Activated naive CD8-positive, alpha-beta T cell treated with anti-CD3 and anti-CD28 coated beads, Interleukin-2, amount 10 ng/mL, durations not matched to agents 7 days and 5 days (primary cell): ENCODE results near the gene IGFL1. TPM values are rescaled to one million over a fixed set of nuclear protein-coding genes. Genes with fewer than 3 reads are reported as not detected.
"Not testable (repeated sequence)": the region's sequence is repeated elsewhere in the genome, so short reads cannot be mapped to it uniquely, and the experiment has no call there.

Experiments used
- ATAC-seq: fragments of 150-1000 bp; cut with Tn5 transposase; one replicate; pipeline ENCODE4 v1.10.0; 2021; ENCODE audit warnings: low read depth, moderate library complexity
- POLR2A ChIA-PET: fragments of 350-600 bp; sonication (Branson Sonifier 250); formaldehyde crosslinking; loops from one replicate; lab custom pipeline; 2021; ENCODE audit warnings: antibody characterized with exemption; lab: Charles Lee
- DNase-seq: peaks from one replicate; pipeline ENCODE4 v3.0.0; 2021
- H3K27ac Mint-ChIP-seq: one replicate; pipeline ENCODE4 v1.8.0; 2022; ENCODE audit warnings: mild to moderate bottlenecking, mixed read lengths
- H3K27me3 Mint-ChIP-seq: one replicate; pipeline ENCODE4 v1.8.0; 2022; ENCODE audit warnings: mild to moderate bottlenecking, moderate library complexity, mixed read lengths
- H3K36me3 Mint-ChIP-seq: one replicate; pipeline ENCODE4 v1.8.0; 2021; ENCODE audit warnings: mild to moderate bottlenecking, mixed read lengths
- H3K4me1 Mint-ChIP-seq: one replicate; pipeline ENCODE4 v1.8.0; 2021; ENCODE audit warnings: mixed read lengths
- H3K4me3 Mint-ChIP-seq: one replicate; pipeline ENCODE4 v1.8.0; 2022; ENCODE audit warnings: mild to moderate bottlenecking, moderate library complexity, mixed read lengths
- H3K9me3 Mint-ChIP-seq: one replicate; pipeline ENCODE4 v1.8.0; 2021; ENCODE audit warnings: mixed read lengths
- total RNA-seq, 2 experiments: library from RNA; stranded (reverse); gene quantifications; one replicate each; pipeline ENCODE4 v1.2.3, GENCODE V29; 2021

Gene IGFL1
- total RNA-seq, 2 experiments from 2014 or later, result not detected

DNA sequence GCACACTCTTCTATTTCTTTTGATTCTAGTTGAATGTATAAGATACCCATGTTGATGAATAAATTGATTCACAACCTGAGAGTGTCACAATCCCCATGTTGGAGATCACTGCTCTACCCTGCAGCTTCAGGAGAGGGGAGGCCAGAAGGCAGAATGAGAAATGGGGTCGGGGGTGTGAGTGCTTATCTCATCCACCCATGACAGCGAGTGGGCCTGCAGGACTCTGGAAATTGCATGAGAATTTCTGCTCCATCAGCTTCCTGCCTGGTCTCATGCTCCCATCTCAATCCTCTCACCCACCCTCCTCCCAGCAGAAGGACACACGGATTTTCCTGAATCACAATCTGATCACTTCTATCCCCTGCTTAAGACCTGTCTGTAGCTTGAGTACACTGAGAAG lies 22.9 kb upstream of the IGFL1 start:
- H3K4me3 Mint-ChIP-seq, result no peak overlapping the region
- H3K9me3 Mint-ChIP-seq, result no peaks in the 10 kb centered on the region
- DNase-seq, result no peak
- no peak for ATAC-seq
- POLR2A ChIA-PET, result no interaction called here
- H3K27me3 Mint-ChIP-seq, result peaks cover 15% of the 10 kb centered on the region
- H3K36me3 Mint-ChIP-seq, result no peaks in the 10 kb centered on the region
- H3K4me1 Mint-ChIP-seq, result peaks cover 2% of the 10 kb centered on the region
- H3K27ac Mint-ChIP-seq, result no peak overlapping the region

DNA sequence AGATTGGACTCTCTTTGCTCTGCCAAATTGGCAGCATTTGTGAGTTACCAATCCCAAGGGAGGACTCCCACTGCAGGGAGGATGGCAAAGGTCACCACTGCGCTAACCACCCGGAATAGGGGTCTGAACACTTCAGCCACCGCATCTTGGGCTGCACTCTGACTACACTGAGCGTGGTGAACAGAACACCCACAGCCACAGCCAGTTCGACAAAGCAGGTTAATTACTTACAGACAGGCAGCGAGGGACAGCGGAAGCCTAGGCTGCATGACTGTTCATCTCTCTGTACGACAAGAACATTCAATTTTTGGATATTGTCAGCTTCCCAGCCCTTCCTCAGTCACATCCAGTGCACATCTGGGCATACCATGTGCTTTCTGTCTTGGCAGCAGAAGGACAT lies 21.7 kb upstream of the IGFL1 start:
- POLR2A ChIA-PET, H3K4me3 Mint-ChIP-seq, DNase-seq, H3K4me1 Mint-ChIP-seq, ATAC-seq, H3K27ac Mint-ChIP-seq, H3K9me3 Mint-ChIP-seq, H3K36me3 Mint-ChIP-seq, H3K27me3 Mint-ChIP-seq: not testable (repeated sequence)

DNA sequence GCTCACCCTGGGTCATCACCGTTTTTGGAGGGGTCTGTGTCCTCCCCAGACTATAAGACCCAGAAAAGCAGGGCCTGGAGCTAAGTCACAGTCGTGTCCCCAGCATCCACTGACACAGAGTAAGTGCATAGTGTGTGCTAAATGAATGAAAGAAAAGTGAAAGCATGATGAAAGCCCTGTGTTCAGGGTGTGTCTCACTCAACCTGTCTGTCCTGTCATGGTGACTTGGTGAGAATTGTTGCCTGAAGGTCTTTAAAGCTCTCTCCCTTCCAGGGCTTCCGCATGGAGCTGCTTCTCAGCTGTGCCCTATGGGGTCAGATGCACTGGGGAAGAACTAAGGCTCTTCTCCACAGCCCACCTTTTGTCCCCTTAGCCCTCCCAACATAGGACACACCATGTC lies 20.5 kb upstream of the IGFL1 start:
- Mint-ChIP-seq H3K4me3 (no peak overlapping the region), H3K27me3 (peaks cover 7% of the 10 kb centered on the region)

DNA sequence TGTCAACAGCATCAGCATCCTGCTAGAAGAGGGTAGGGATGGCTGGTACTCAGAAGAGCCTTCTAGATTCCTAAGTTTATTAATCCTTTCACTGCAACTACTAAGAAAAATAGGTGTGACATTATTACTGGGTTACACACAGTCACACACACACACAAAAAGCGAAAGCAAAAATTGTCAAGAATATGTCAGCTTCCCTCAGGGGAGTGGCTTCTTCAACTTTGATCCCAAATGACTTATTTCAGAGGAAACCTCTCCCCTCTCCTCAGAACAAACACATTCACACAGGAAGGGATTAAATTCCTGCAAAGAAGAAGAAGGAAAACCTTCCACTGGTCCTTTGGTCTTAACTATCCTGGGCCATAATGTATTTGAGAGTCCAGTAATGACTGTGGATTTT lies 20.1 kb upstream of the IGFL1 start:
- no peak for DNase-seq
- Mint-ChIP-seq H3K36me3 (no peaks in the 10 kb centered on the region), H3K27me3 (peaks cover 7% of the 10 kb centered on the region), H3K9me3 (no peaks in the 10 kb centered on the region), H3K4me3 (no peak overlapping the region), H3K27ac (no peak overlapping the region), H3K4me1 (peaks cover 2% of the 10 kb centered on the region)
- POLR2A ChIA-PET, result no interaction called here
- no peak for ATAC-seq

More for the DNA sequence above, 20.5 kb upstream of the IGFL1 start:
- Mint-ChIP-seq H3K27ac (no peak overlapping the region), H3K4me1 (peaks cover 2% of the 10 kb centered on the region), H3K36me3 (no peaks in the 10 kb centered on the region), H3K9me3 (no peaks in the 10 kb centered on the region)
- POLR2A ChIA-PET, result no interaction called here
- no peak for DNase-seq
- no peak for ATAC-seq

DNA sequence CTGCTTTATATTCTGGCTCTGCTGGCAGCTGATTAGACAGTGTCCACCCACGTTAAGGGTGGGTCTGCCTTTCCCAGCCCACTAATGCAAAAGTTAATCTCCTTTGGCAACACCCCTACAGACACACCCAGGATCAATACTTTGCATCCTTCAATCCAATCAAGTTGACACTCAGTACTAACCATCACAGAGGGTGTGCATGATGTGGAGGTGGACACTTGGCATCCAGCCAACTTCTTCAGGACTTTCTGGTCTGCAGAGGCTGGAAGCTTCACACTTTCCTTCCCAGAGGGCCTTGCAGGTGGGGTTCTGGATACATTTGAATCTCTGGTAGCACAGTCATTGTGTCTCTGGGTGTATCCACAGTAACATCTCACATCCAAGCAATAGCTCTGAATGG lies 18.9 kb upstream of the IGFL1 start:
- ATAC-seq (no peak), DNase-seq (no peak)
- H3K9me3 Mint-ChIP-seq, result no peaks in the 10 kb centered on the region
- H3K4me1 Mint-ChIP-seq, result peaks cover 2% of the 10 kb centered on the region
- POLR2A ChIA-PET, result no interaction called here
- H3K27me3 Mint-ChIP-seq, result peaks cover 7% of the 10 kb centered on the region
- no peaks in the 10 kb centered on the region for H3K36me3 Mint-ChIP-seq
- H3K27ac Mint-ChIP-seq, result no peak overlapping the region
- no peak overlapping the region for H3K4me3 Mint-ChIP-seq

DNA sequence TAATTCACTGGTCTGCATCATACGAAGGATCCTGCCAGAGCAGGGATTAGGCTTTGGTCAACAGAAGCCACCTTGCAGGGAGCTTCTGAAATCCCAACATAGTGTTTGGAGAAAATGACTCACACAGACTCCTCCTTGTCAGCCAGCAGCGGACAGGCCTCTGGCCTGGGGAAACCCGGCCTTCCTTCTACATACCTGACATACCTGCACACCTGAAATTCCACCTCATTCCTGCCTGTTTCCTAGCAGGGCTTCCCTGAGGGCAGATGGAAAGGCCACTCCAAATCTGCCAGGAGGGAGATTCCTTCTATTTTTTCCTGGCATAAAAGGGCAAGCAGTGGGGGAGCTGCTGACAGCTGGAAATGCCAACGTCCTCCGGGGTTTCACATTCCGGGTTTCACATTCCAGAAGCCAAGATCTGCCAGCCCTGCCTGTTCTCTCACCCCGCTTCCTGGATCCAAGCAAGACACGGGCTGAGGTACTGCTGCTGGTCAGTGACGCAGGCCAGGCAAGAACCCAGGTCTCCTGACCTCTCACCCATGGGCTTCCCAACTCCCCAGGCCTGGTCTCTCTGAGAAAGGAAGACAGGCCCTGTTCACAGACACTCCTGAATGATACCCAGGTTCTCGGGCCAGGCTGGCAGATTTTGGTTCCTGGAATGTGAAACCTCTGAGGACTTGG lies 18.2 kb upstream of the IGFL1 start:
- POLR2A ChIA-PET, result no interaction called here
- H3K4me1 Mint-ChIP-seq, result peaks cover 2% of the 10 kb centered on the region
- no peaks in the 10 kb centered on the region for H3K9me3 Mint-ChIP-seq
- ATAC-seq (no peak), DNase-seq (no peak)
- H3K36me3 Mint-ChIP-seq, result no peaks in the 10 kb centered on the region
- peaks cover 7% of the 10 kb centered on the region for H3K27me3 Mint-ChIP-seq
- no peak overlapping the region for H3K4me3 Mint-ChIP-seq
- no peak overlapping the region for H3K27ac Mint-ChIP-seq

DNA sequence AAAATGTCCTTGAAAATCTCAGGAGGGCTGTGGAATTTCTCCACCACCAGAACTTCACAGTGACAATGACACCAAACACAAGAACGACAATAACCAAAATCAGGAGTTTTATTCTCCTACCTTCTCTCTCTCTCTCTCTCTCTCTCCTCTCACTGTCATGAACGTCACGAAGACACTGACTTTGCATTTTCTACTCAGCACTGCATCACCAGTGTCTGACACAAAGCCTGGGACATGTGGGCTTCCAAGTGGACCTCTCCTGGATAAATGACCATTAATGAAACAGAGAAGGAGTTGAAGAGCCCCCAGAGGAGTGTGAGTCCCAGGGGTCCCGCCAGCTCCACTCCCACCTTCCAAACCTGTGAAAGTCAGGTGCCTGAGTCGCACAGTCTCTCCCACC lies 16.9 kb upstream of the IGFL1 start:
- DNase-seq, POLR2A ChIA-PET, H3K4me1 Mint-ChIP-seq, H3K27me3 Mint-ChIP-seq, H3K9me3 Mint-ChIP-seq, H3K27ac Mint-ChIP-seq, H3K36me3 Mint-ChIP-seq, ATAC-seq, H3K4me3 Mint-ChIP-seq: not testable (repeated sequence)

DNA sequence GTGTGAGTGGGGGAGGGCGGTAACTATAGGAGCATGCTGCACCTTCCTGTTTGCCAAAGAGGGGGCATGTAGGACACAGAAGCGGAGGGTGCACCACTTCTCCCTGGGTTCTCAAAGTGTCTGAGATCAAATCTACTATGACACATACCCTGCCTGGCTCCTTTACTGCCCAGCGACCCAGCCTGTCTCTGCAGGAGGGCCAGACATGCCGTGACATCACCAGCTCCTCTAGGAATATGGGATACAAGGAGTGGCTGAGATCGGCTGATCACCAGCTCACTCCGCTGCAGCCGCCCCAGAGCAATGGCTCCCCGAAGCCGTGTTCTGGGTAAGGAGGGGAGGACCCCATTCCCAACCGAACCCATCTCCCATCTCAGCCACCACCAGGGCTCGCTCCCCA lies 16.4 kb upstream of the IGFL1 start:
- Mint-ChIP-seq H3K4me1 (peaks cover 2% of the 10 kb centered on the region), H3K27me3 (peaks cover 13% of the 10 kb centered on the region), H3K4me3 (no peak overlapping the region), H3K9me3 (no peaks in the 10 kb centered on the region), H3K27ac (no peak overlapping the region), H3K36me3 (no peaks in the 10 kb centered on the region)
- POLR2A ChIA-PET, result no interaction called here
- no peak for ATAC-seq
- no peak for DNase-seq

DNA sequence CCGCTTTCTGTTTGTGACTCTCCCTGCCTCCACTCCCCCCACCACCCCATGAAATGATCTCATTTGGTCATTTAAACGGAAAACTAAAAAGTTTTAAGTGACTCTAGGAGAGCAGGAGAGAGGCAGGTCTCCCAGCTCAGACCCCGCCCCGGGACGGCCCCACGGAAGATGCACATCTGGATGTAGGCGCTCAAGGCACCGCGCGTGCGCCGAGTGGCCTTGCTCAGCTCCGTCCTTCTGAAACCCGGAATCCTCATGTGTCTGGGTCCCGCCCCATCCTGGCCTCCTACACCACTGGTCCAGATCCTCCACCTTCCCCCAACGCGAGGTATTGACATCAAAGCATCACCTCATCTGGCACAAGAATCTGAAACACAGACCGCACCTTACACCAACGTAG lies 15.7 kb upstream of the IGFL1 start:
- H3K27me3 Mint-ChIP-seq, result peaks cover 15% of the 10 kb centered on the region

DNA sequence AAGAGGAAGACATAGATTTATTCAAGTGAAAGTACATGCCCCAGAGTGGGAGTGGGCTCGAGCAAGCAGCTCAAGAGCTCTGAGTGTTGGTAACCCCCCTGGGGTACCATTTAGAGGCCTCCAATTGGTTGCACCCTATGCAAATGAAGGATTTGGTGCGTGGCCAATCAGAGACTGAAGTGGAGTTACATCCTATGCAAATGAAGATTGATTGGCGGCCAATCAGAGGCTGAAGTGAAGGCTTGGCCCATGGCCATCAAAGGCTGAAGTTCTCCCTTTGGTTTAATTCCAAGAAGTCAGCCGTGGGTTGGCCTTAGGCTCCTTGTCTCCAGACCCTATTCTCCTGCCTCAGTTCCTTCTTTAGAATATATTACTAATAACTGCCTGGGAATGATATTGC lies 12.9 kb upstream of the IGFL1 start:
- H3K36me3 Mint-ChIP-seq, result no peaks in the 10 kb centered on the region
- POLR2A ChIA-PET, result no interaction called here
- no peak overlapping the region for H3K4me3 Mint-ChIP-seq
- ATAC-seq, result no peak
- no peaks in the 10 kb centered on the region for H3K9me3 Mint-ChIP-seq
- peaks cover 28% of the 10 kb centered on the region for H3K27me3 Mint-ChIP-seq
- no peaks in the 10 kb centered on the region for H3K4me1 Mint-ChIP-seq
- no peak for DNase-seq
- H3K27ac Mint-ChIP-seq, result no peak overlapping the region

More for the DNA sequence above, 15.7 kb upstream of the IGFL1 start:
- DNase-seq (no peak), ATAC-seq (no peak)
- Mint-ChIP-seq H3K4me3 (no peak overlapping the region), H3K9me3 (no peaks in the 10 kb centered on the region), H3K27ac (no peak overlapping the region), H3K36me3 (no peaks in the 10 kb centered on the region), H3K4me1 (peaks cover 2% of the 10 kb centered on the region)
- POLR2A ChIA-PET, result no interaction called here

DNA sequence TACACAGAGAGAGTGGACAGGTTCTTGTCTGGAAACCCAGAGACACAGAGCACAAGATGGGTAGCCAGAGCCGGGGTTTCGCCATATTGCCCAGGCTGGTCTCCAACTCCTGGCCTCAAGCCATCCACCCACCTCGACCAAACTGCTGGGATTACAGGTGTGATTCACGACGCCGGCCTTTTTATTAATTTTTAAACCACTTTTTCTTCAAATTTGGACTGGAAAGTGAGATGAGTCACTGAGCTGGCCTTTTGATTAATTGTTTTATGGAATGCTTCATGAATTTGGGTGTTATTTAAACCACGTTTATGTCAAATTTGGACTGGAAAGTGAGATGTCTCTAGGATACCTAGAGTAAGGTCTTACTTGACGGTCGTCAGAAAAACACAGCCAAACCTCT lies 12.1 kb upstream of the IGFL1 start:
- DNase-seq (no peak), ATAC-seq (no peak)
- POLR2A ChIA-PET, result no interaction called here
- Mint-ChIP-seq H3K36me3 (no peaks in the 10 kb centered on the region), H3K4me3 (no peak overlapping the region), H3K27me3 (peaks cover 34% of the 10 kb centered on the region), H3K27ac (no peak overlapping the region), H3K9me3 (no peaks in the 10 kb centered on the region), H3K4me1 (no peaks in the 10 kb centered on the region)

DNA sequence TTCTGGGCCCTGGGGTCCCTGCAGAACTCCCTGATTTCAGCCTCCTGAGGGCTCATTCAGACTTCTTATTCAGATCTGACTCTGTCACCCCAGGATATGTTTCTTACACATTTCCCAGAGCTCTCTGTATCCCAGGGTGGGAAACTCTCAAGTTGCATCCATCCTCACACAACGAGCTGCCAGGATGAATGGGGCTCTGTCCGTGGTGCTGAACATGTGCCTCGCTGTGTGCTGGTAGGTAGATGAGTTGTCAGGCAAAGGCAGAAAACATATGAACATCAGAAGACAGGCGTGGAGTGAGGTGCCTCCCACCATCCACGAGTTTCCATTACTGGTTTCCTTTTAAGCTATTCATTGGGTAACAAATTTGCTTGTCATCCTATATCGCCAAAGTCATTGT lies 11.4 kb upstream of the IGFL1 start:
- DNase-seq (peak; percentile 52), ATAC-seq (no peak)
- H3K27ac Mint-ChIP-seq, result no peak overlapping the region
- H3K9me3 Mint-ChIP-seq, result no peaks in the 10 kb centered on the region
- no peaks in the 10 kb centered on the region for H3K36me3 Mint-ChIP-seq
- H3K27me3 Mint-ChIP-seq, result peaks cover 36% of the 10 kb centered on the region
- H3K4me3 Mint-ChIP-seq, result no peak overlapping the region
- POLR2A ChIA-PET, result no interaction called here
- no peaks in the 10 kb centered on the region for H3K4me1 Mint-ChIP-seq

DNA sequence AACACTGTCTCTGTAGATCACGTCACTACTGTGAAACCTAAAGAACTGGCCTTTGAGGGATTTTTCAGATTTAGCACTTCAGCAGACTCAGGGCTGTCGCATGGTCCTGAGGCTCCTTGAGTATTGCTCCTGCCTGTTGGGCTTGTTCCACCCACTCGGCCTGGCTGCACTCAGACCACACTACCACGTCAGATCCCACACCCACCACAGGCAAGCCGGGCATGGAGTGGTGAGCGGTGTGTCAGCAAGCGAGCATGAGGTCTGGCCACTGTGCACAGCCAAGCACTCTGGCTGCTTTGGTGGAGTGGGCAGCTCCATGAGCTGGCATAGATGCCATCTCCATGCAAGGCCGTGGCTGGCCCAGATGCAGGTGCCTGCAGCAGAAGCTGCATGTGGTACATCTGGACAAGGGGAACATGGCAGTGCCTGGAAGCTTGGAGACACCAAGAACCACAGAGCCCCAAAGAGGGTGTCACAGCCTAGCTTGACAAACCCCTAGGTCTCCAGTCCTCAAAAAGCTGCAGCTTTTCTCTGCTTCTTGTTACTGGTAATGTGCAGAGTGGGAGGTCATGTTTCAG lies 9.4 kb upstream of the IGFL1 start:
- peaks cover 42% of the 10 kb centered on the region for H3K27me3 Mint-ChIP-seq
- no peak overlapping the region for H3K27ac Mint-ChIP-seq
- ATAC-seq (no peak), DNase-seq (no peak)
- POLR2A ChIA-PET, result no interaction called here
- H3K36me3 Mint-ChIP-seq, result no peaks in the 10 kb centered on the region
- H3K4me1 Mint-ChIP-seq, result no peaks in the 10 kb centered on the region
- no peak overlapping the region for H3K4me3 Mint-ChIP-seq
- H3K9me3 Mint-ChIP-seq, result no peaks in the 10 kb centered on the region

DNA sequence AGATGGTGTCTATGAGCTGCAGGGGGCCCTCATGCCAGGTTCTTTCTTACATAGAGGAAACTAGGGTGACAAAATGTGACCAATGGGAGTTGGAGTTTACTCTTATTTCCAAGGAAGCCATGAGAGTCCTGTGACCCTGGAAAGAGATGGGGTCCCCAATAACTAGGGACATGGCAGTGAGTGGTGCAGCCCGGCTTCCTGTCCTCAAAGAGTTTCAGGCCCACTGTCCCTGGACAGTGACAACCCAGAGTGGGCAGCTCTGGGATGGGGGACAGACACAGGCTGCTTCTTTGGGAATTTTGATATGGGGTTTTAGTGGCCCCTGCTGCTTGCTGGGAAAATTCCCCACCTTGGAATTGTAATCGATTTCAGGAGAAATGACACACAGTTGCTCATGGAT lies 8.4 kb upstream of the IGFL1 start:
- H3K4me3 Mint-ChIP-seq, result no peak overlapping the region
- ATAC-seq (no peak), DNase-seq (no peak)
- H3K36me3 Mint-ChIP-seq, result no peaks in the 10 kb centered on the region
- no peak overlapping the region for H3K27ac Mint-ChIP-seq
- H3K4me1 Mint-ChIP-seq, result peaks cover 4% of the 10 kb centered on the region
- H3K27me3 Mint-ChIP-seq, result peaks cover 44% of the 10 kb centered on the region
- POLR2A ChIA-PET, result no interaction called here
- no peaks in the 10 kb centered on the region for H3K9me3 Mint-ChIP-seq
